Pons (tissue), 1 donor: Measurements from ENCODE around the gene MPPED2.

Source experiments
- DNase-seq: peaks from one replicate; pipeline ENCODE4 v3.0.0-alpha.2; 2016; ENCODE audit warnings: low spot score

MPPED2 gene

GRCh38 chr11:30586251-30587144 is at the start of gene MPPED2:
Gene MPPED2, minus strand, starts transcription at chr11:30586353. Its CDS starts 5,980 bp downstream, at chr11:30580373.
- DNase-seq, result no peak

GRCh38 chr11:30635401-30635989 is 49.3 kb upstream of the MPPED2 start:
- peak; percentile 97 for DNase-seq

- DNase-seq, result no peak
Observed at GRCh38 chr11:30631148-30631547, 45.0 kb upstream of the MPPED2 start.

- no peak for DNase-seq
Observed at GRCh38 chr11:30619767-30620166, 33.6 kb upstream of the MPPED2 start.

- DNase-seq, result no peak
Observed at GRCh38 chr11:30617762-30618161, 31.6 kb upstream of the MPPED2 start.

GRCh38 chr11:30610628-30611027 is 24.5 kb upstream of the MPPED2 start:
- no peak for DNase-seq

GRCh38 chr11:30608534-30608933 is 22.4 kb upstream of the MPPED2 start:
- DNase-seq, result no peak

GRCh38 chr11:30605036-30605605 is 19.0 kb upstream of the MPPED2 start:
- DNase-seq, result no peak

GRCh38 chr11:30603357-30603756 is 17.2 kb upstream of the MPPED2 start:
- DNase-seq, result no peak

GRCh38 chr11:30596832-30597231 is 10.7 kb upstream of the MPPED2 start:
- no peak for DNase-seq

- DNase-seq, result no peak
Observed at GRCh38 chr11:30595934-30596333, 9.8 kb upstream of the MPPED2 start.

GRCh38 chr11:30594646-30595411 is 8.7 kb upstream of the MPPED2 start:
- DNase-seq, result no peak

GRCh38 chr11:30587269-30587812 is 1.2 kb upstream of the MPPED2 start:
- DNase-seq, result no peak

- DNase-seq, result no peak
Observed at GRCh38 chr11:30585892-30586250, 282 bp downstream of the MPPED2 start.

GRCh38 chr11:30585125-30585891 is 845 bp downstream of the MPPED2 start:
- DNase-seq, result no peak

GRCh38 chr11:30583476-30584280 is 2.5 kb downstream of the MPPED2 start:
- DNase-seq, result no peak

GRCh38 chr11:30582726-30583125 is 3.4 kb downstream of the MPPED2 start:
- DNase-seq, result no peak

GRCh38 chr11:30581675-30582074 is 4.5 kb downstream of the MPPED2 start:
- DNase-seq, result no peak

GRCh38 chr11:30580573-30580972 is 5.6 kb downstream of the MPPED2 start:
- DNase-seq, result no peak

GRCh38 chr11:30579415-30580175 is 6.6 kb downstream of the MPPED2 start:
- DNase-seq, result no peak
